BJ (cell line): ENCODE results near the gene AIP. TPM values are rescaled to one million over a fixed set of nuclear protein-coding genes. Genes with fewer than 3 reads are reported as not detected.

Experiments used
- CTCF ChIA-PET: fragments of 350-600 bp; formaldehyde crosslinking; extraction: SDS; loops from one replicate; lab custom pipeline; 2021; ENCODE audit warnings: antibody characterized with exemption, inconsistent platforms; lab: Yijun Ruan, JAX
- POLR2A ChIA-PET: fragments of 300-600 bp; sonication (Branson Sonifier 250); formaldehyde crosslinking; extraction: SDS; loops from one replicate; lab custom pipeline; 2021; ENCODE audit warnings: antibody characterized with exemption; lab: Charles Lee
- DNase-seq: peaks from one replicate; pipeline ENCODE4 v3.0.0-alpha.2; 2011; ENCODE audit warnings: low read depth
- H3K27me3 ChIP-seq: 2 replicates; pipeline ENCODE4 v1.6.0; 2011; ENCODE audit warnings: low read length; ENCODE audit not compliant: control insufficient read depth, insufficient read depth
- H3K36me3 ChIP-seq: 2 replicates; pipeline ENCODE4 v1.5.1; 2011; ENCODE audit warnings: low read length; ENCODE audit not compliant: control insufficient read depth, insufficient read depth
- H3K4me3 ChIP-seq: 2 replicates; pipeline ENCODE4 v1.5.1; 2011; ENCODE audit warnings: low read depth, mild to moderate bottlenecking, control low read depth, low read length
- CTCF ChIP-seq: IDR thresholded peaks from 2 replicates; pipeline ENCODE4 v1.5.1; 2011; ENCODE audit warnings: low read depth, mild to moderate bottlenecking, control low read depth, inconsistent platforms, low read length, moderate library complexity; ENCODE audit not compliant: insufficient read depth
- polyA plus RNA-seq: library from polyadenylated mRNA; depleted of rRNA; stranded (reverse); fragments of >200 nt; gene quantifications from 2 replicates; pipeline ENCODE4 v1.2.3, GENCODE V29; 2011

Gene AIP
- polyA plus RNA-seq, 1 experiment = 133 TPM

- ChIA-PET CTCF (interaction anchor here (0.7 to 0.9 kb wide), 3 partner anchors 38 to 683 kb away, joined by 3 read pairs; partner anchors contain the start of gene PPP1CA), POLR2A (no interaction called here)
- no peaks in the 10 kb centered on the region; the same call in 1 of the 2 replicates for H3K36me3 ChIP-seq
- H3K27me3 ChIP-seq = no peaks in the 10 kb centered on the region
- H3K4me3 ChIP-seq = no peak overlapping the region
- TF ChIP-seq CTCF = no peak
- DNase-seq = no peak
Observed at GRCh38 chr11:67466962-67467771, 15.7 kb upstream of the AIP start.

GRCh38 chr11:67468056-67468455, 14.8 kb upstream of the AIP start:
- no peak for TF ChIP-seq CTCF
- ChIA-PET CTCF (interaction anchor here (0.6 to 2.0 kb wide), 6 partner anchors 11 to 67 kb away, joined by 3 to 8 read pairs (median 3); partner anchors contain the start of genes AIP, PITPNM1 and PPP1CA), POLR2A (interaction anchor here (0.6 kb wide), 1 partner anchor 67 kb away, joined by 3 read pairs; the partner anchor contains the start of gene PPP1CA)
- H3K27me3 ChIP-seq = no peaks in the 10 kb centered on the region
- H3K36me3 ChIP-seq = no peaks in the 10 kb centered on the region; the same call in 1 of the 2 replicates
- peak overlapping the region; percentile 86 for H3K4me3 ChIP-seq
- DNase-seq = no peak

GRCh38 chr11:67468456-67468758, 14.4 kb upstream of the AIP start:
- DNase-seq = no peak
- POLR2A ChIA-PET = interaction anchor here (0.6 kb wide), 1 partner anchor 67 kb away, joined by 3 read pairs; the partner anchor contains the start of gene PPP1CA
- H3K4me3 ChIP-seq = peak overlapping the region; percentile 86
- CTCF ChIA-PET = interaction anchor here (0.6 to 2.0 kb wide), 4 partner anchors 10 to 68 kb away, joined by 3 to 8 read pairs (median 4); partner anchors contain the start of genes AIP, PITPNM1 and PPP1CA
- no peaks in the 10 kb centered on the region for H3K27me3 ChIP-seq
- no peak for TF ChIP-seq CTCF
- H3K36me3 ChIP-seq = no peaks in the 10 kb centered on the region; the same call in 1 of the 2 replicates

- POLR2A ChIA-PET = no interaction called here
- no peak for DNase-seq
- Histone ChIP-seq H3K4me3 (peak within 1 kb of the TSS; percentile 86), H3K36me3 (no peaks in the 10 kb centered on the region; the same call in 1 of the 2 replicates), H3K27me3 (no peaks in the 10 kb centered on the region)
- TF ChIP-seq CTCF = peak; percentile 54
- CTCF ChIA-PET = interaction anchor here (0.7 to 2.0 kb wide), 6 partner anchors 10 to 117 kb away, joined by 3 to 8 read pairs (median 4); partner anchors contain the start of genes PITPNM1, PPP1CA and RAD9A
Observed at GRCh38 chr11:67468759-67469507, 13.9 kb upstream of the AIP start, which contains the start of gene TMEM134. Gene TMEM134 (minus strand): TSS chr11:67469251. CDS start chr11:67469192, 59 bp downstream.

GRCh38 chr11:67469508-67469811, 13.4 kb upstream of the AIP start:
- ChIA-PET CTCF (interaction anchor here (0.7 to 2.0 kb wide), 4 partner anchors 69 to 118 kb away, joined by 3 to 8 read pairs (median 4); partner anchors contain the start of genes PPP1CA and RAD9A), POLR2A (no interaction called here)
- no peak for TF ChIP-seq CTCF
- Histone ChIP-seq H3K27me3 (no peaks in the 10 kb centered on the region), H3K36me3 (no peaks in the 10 kb centered on the region; the same call in 1 of the 2 replicates), H3K4me3 (peak overlapping the region; percentile 86)
- DNase-seq = no peak
